Measurements from ENCODE around the gene AACS.

GRCh38 chr12:125096894-125097293 is 31.7 kb downstream of the AACS start:
- no peak for TF ChIP-seq CTCF (IDR thresholded peaks at IDR 0.05; ENCODE audit: poor library complexity)
- no peak for TF ChIP-seq EZH2 (IDR thresholded peaks at IDR 0.05; ENCODE audit: borderline replicate concordance)

Data from hepatocyte (in vitro differentiated cells).